Measurements from ENCODE around the gene ANKIB1. TPM values are rescaled to one million over a fixed set of nuclear protein-coding genes. Genes with fewer than 3 reads are reported as not detected.

The ANKIB1 gene

Small RNA genes within 50 kb of the gene (small RNA-seq; reads per million reads assigned to genes)
- gene MIR1285-1 (ENCODE audit: low read depth) (1.4 reads per million), gene RF00019 (ENCODE audit: low read depth) (not detected)
